Mucosa of stomach (tissue), 1 donor: ENCODE results near the gene WDFY2.
"Not testable (repeated sequence)": the region's sequence is repeated elsewhere in the genome, so short reads cannot be mapped to it uniquely, and the experiment has no call there.

ENCODE experiments used
- H3K27me3 ChIP-seq: one replicate; pipeline ENCODE4 v1.7.0; 2013; ENCODE audit warnings: mild to moderate bottlenecking, low read length; ENCODE audit not compliant: control insufficient read depth, insufficient read depth
- H3K36me3 ChIP-seq: one replicate; pipeline ENCODE4 v1.7.0; 2013; ENCODE audit warnings: low read length; ENCODE audit not compliant: control insufficient read depth, insufficient read depth
- H3K4me1 ChIP-seq: one replicate; pipeline ENCODE4 v1.7.0; 2013; ENCODE audit warnings: mild to moderate bottlenecking, low read length; ENCODE audit not compliant: control insufficient read depth, insufficient read depth
- H3K4me3 ChIP-seq: one replicate; pipeline ENCODE4 v1.7.0; 2013; ENCODE audit warnings: low read length
- H3K9ac ChIP-seq: one replicate; pipeline ENCODE4 v1.7.0; 2013; ENCODE audit warnings: mild to moderate bottlenecking, low read length, moderate library complexity
- H3K9me3 ChIP-seq: one replicate; pipeline ENCODE4 v1.7.0; 2013; ENCODE audit warnings: mild to moderate bottlenecking, low read length, moderate library complexity; ENCODE audit not compliant: control insufficient read depth
- donor health status: Pancreatic carcinoma.

WDFY2 gene

GRCh38 chr13:51628059-51628852, 44.0 kb downstream of the WDFY2 start:
- Histone ChIP-seq H3K4me3 (no peak overlapping the region), H3K9ac (no peak overlapping the region), H3K9me3 (no peaks in the 10 kb centered on the region), H3K27me3 (no peaks in the 10 kb centered on the region), H3K36me3 (no peaks in the 10 kb centered on the region), H3K4me1 (no peaks in the 10 kb centered on the region)

- Histone ChIP-seq H3K9me3 (no peaks in the 10 kb centered on the region), H3K4me3 (no peak overlapping the region), H3K27me3 (no peaks in the 10 kb centered on the region), H3K4me1 (no peaks in the 10 kb centered on the region), H3K9ac (no peak overlapping the region), H3K36me3 (no peaks in the 10 kb centered on the region)
These were observed 45.4 kb downstream of the WDFY2 start for GRCh38 chr13:51629491-51630287.

- H3K4me1 ChIP-seq: no peaks in the 10 kb centered on the region
- H3K36me3 ChIP-seq: no peaks in the 10 kb centered on the region
- H3K9me3 ChIP-seq: no peaks in the 10 kb centered on the region
- H3K27me3 ChIP-seq: no peaks in the 10 kb centered on the region
- no peak overlapping the region for H3K9ac ChIP-seq
- no peak overlapping the region for H3K4me3 ChIP-seq
These were observed 46.0 kb downstream of the WDFY2 start for GRCh38 chr13:51630288-51630615.

DNA sequence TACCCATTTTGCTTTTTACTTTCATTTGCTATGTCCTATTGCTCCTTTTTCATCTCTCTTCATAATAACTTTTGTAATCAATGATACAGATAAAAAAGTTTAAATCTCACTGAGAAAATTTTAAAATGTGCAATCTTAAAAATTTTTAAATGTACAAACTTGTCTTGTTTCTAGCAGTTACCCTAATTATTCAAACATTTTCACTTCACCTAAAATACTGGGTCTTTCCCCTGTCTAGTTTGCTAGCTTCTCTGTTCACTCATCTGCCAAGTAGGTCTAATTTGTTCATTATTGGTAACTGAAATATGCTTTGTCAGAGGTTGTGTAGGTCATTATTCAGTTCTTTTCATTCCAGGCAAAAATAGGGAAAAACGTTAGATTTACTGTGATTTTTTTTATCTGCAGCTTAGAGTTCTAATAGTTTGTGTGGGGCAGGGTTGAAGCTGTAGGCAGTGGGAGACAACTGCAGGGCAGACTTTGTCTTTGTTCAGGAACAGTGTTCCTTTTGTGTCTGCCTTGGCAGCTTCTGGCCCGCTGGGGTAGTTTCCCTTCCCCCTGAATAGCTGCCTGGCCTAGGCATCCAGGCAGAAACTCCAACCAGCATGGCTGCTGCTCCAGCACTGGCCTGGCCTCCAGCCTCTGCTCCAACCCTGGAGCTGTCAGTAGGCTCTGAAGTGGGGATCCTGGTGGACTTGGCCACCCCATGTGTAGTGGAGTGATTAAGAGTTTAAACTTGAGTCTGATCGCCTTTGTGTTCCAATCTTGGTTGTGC, 48.5 kb downstream of the WDFY2 start:
- H3K4me1 ChIP-seq: no peaks in the 10 kb centered on the region
- H3K4me3 ChIP-seq: no peak overlapping the region
- H3K9me3 ChIP-seq: no peaks in the 10 kb centered on the region
- H3K36me3 ChIP-seq: no peaks in the 10 kb centered on the region
- H3K9ac ChIP-seq: no peak overlapping the region
- no peaks in the 10 kb centered on the region for H3K27me3 ChIP-seq

- no peaks in the 10 kb centered on the region for H3K27me3 ChIP-seq
- H3K9ac ChIP-seq: no peak overlapping the region
- no peaks in the 10 kb centered on the region for H3K4me1 ChIP-seq
- H3K9me3 ChIP-seq: no peaks in the 10 kb centered on the region
- H3K4me3 ChIP-seq: no peak overlapping the region
- H3K36me3 ChIP-seq: no peaks in the 10 kb centered on the region
These were observed 51.0 kb downstream of the WDFY2 start for GRCh38 chr13:51635137-51635878.

DNA sequence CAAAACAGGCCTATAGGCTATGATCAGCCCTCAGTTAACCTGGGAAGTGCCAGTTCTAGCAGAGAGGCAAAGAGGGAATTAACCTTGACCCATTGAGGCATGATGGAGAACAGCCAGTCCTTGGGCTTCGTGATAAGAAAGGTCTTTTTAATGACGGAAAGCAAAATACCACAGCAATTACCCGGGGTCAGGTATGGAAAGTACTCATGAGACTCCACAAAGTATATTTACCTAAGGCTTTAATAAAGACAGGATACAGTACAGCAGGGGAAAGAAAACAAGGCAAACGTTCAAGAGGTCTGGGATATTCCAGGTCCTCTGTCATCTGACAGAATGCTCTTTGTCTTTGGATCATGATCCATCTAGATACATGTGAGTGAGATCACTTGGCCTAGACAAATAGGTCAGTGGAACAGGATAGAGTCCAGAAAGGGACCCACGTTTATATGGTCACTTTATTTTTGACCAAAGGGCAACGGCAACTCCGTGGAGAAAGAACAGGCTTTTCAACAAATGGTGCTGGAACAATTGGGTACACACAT, 52.2 kb downstream of the WDFY2 start:
- Histone ChIP-seq H3K4me3 (no peak overlapping the region), H3K4me1 (no peaks in the 10 kb centered on the region), H3K9ac (no peak overlapping the region), H3K27me3 (no peaks in the 10 kb centered on the region), H3K36me3 (no peaks in the 10 kb centered on the region), H3K9me3 (no peaks in the 10 kb centered on the region)

DNA sequence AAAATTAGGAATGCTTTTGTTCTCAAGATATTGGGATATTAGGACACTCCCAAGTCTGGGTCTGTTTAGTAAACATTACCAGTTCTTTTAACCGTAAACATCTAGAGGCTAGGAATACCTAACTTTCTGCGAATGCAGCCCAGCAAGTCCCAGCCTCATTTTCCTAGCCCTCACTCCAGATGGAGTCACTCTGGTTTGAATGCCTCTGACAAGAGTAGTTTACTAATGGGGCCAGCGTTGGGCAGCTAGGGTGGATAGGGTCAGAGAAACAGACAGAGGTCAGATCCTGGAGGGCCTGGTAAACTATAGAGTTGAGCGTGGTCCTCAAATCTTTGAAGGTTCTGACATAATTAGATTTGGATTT, 53.6 kb downstream of the WDFY2 start:
- Histone ChIP-seq H3K36me3 (no peaks in the 10 kb centered on the region), H3K9ac (no peak overlapping the region), H3K27me3 (no peaks in the 10 kb centered on the region), H3K9me3 (no peaks in the 10 kb centered on the region), H3K4me3 (no peak overlapping the region), H3K4me1 (no peaks in the 10 kb centered on the region)

DNA sequence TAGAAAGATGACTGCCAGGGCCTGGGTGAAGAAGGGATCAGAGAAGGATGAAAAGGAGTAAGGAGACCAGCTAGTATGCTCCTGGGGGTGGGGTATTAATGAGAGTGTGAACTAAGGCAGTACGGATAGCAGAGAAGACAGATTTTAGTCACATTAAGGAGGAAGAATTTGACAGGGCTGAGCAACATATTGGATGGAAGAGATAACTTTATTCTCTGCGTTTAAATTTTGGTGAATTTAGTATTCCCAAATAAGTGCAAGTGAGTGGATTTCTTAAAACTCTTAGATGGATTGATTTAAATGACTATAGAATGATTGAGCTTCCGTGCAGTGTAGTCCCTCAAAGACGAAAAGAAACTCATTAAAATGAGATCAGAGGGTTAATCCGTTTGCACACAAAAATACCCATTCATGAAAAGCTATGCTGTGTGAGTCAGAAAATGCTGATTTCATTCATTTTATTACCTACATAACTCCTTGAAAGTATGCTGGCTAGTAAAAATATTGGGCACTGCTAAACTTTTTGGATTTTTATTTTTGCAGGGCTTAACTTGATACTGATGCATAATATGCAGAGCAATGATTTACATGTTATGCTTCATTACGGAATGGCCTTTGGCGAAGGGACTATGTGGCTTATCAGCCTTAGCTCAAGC, 54.1 kb downstream of the WDFY2 start:
- Histone ChIP-seq H3K27me3 (no peaks in the 10 kb centered on the region), H3K4me3 (no peak overlapping the region), H3K9ac (no peak overlapping the region), H3K4me1 (no peaks in the 10 kb centered on the region), H3K9me3 (no peaks in the 10 kb centered on the region), H3K36me3 (no peaks in the 10 kb centered on the region)

DNA sequence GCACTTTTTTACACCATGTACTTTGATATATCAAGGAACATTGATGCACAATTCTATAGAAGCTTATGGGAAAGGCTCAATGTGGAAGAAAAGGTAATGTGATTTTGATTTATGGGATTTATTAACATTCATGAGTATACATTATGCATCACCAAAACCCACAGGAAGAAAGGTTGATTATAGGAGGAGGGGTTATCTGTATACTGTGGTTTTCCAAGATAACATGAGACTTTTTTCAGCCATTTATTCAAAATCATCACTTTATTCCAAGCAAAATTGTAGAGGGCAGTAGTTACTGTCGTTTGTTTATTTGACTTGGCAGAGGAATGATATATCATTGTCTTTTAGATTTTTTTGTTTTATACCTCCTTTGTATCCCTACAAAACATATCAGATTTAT, 54.9 kb downstream of the WDFY2 start:
- H3K4me1 ChIP-seq: peaks cover 5% of the 10 kb centered on the region
- no peaks in the 10 kb centered on the region for H3K36me3 ChIP-seq
- H3K4me3 ChIP-seq: no peak overlapping the region
- no peak overlapping the region for H3K9ac ChIP-seq
- no peaks in the 10 kb centered on the region for H3K9me3 ChIP-seq
- H3K27me3 ChIP-seq: no peaks in the 10 kb centered on the region

GRCh38 chr13:51640696-51641095, 56.4 kb downstream of the WDFY2 start:
- not testable (repeated sequence) for H3K27me3 ChIP-seq, H3K9ac ChIP-seq, H3K4me3 ChIP-seq, H3K36me3 ChIP-seq, H3K9me3 ChIP-seq
- H3K4me1 ChIP-seq: peaks cover 17% of the 10 kb centered on the region
